Peyer's patch (tissue), 4 donors: ENCODE results near the gene LAMC3.

Source experiments
- POLR2A ChIP-seq, 2 donors: fragments of 450-650 bp; IDR thresholded peaks; one replicate each; pipeline ENCODE4 v1.5.1; 2017; ENCODE audit warnings: antibody characterized with exemption in 2 of 2, mild to moderate bottlenecking in 2 of 2, moderate library complexity in 2 of 2
- TF ChIP-seq, protein P1 (sequence below), 6 experiments: fragments of 450-650 bp in 4 of 6; fragments of 200-600 bp in 2 of 6; sonication (generic) in 1 of 6; IDR thresholded peaks; one replicate each; pipeline ENCODE4 v1.5.1; 2017 to 2019; ENCODE audit warnings: antibody characterized with exemption in 6 of 6, mild to moderate bottlenecking in 3 of 6, moderate library complexity in 1 of 6

- no peak for TF ChIP-seq POLR2A (IDR thresholded peaks at IDR 0.05)
- TF ChIP-seq, protein P1, sequence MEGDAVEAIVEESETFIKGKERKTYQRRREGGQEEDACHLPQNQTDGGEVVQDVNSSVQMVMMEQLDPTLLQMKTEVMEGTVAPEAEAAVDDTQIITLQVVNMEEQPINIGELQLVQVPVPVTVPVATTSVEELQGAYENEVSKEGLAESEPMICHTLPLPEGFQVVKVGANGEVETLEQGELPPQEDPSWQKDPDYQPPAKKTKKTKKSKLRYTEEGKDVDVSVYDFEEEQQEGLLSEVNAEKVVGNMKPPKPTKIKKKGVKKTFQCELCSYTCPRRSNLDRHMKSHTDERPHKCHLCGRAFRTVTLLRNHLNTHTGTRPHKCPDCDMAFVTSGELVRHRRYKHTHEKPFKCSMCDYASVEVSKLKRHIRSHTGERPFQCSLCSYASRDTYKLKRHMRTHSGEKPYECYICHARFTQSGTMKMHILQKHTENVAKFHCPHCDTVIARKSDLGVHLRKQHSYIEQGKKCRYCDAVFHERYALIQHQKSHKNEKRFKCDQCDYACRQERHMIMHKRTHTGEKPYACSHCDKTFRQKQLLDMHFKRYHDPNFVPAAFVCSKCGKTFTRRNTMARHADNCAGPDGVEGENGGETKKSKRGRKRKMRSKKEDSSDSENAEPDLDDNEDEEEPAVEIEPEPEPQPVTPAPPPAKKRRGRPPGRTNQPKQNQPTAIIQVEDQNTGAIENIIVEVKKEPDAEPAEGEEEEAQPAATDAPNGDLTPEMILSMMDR (IDR thresholded peaks at IDR 0.05), result no peak
Observed at GRCh38 chr9:131104016-131104740, 95.2 kb downstream of the LAMC3 start.
